ENCODE measurements around the gene ACAT2.

ACAT2 gene

DNA sequence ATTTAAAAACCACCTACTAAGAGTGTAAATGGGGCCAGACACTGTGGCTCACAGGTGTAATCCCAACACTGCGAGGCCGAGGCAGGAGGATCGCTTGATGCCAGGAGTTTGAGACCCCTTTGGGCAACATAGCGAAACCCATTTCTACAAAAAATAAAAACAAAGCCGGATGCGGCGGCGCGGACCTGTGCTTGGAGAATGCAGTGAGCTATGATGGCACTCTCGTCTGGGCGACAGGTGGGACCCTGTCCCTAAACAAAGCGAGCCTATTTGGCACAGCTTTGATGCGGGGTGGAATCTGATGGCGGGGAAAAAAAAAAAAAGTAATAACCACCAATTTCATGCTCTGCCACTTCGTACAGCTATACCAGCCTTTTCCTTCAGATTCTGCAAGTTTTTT, 26.4 kb downstream of the ACAT2 start:
- TF ChIP-seq, protein P1, sequence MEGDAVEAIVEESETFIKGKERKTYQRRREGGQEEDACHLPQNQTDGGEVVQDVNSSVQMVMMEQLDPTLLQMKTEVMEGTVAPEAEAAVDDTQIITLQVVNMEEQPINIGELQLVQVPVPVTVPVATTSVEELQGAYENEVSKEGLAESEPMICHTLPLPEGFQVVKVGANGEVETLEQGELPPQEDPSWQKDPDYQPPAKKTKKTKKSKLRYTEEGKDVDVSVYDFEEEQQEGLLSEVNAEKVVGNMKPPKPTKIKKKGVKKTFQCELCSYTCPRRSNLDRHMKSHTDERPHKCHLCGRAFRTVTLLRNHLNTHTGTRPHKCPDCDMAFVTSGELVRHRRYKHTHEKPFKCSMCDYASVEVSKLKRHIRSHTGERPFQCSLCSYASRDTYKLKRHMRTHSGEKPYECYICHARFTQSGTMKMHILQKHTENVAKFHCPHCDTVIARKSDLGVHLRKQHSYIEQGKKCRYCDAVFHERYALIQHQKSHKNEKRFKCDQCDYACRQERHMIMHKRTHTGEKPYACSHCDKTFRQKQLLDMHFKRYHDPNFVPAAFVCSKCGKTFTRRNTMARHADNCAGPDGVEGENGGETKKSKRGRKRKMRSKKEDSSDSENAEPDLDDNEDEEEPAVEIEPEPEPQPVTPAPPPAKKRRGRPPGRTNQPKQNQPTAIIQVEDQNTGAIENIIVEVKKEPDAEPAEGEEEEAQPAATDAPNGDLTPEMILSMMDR (IDR thresholded peaks at IDR 0.05; ENCODE audit: low read depth, low read length, poor library complexity, severe bottlenecking), result no peak
- no peak for TF ChIP-seq EZH2phosphoT487 (IDR thresholded peaks at IDR 0.05; ENCODE audit: borderline replicate concordance, low read length)
- Histone ChIP-seq H3K27ac (ENCODE audit: low read depth, low read length) (no peak overlapping the region), H3F3A (ENCODE audit: control insufficient read depth, insufficient read depth) (peaks cover 24% of the 10 kb centered on the region), H3K79me2 (ENCODE audit: control insufficient read depth, low read length) (peaks cover 96% of the 10 kb centered on the region), H3K4me2 (ENCODE audit: low read length) (peak overlapping the region; percentile 83), H3K9me3 (ENCODE audit: control insufficient read depth, insufficient read depth, low read length) (no peaks in the 10 kb centered on the region), H3K4me1 (ENCODE audit: control insufficient read depth, low read length) (peaks cover 49% of the 10 kb centered on the region), H3K36me3 (ENCODE audit: control insufficient read depth, low read length) (peaks cover 91% of the 10 kb centered on the region), H3K4me3 (ENCODE audit: low read length) (peak overlapping the region; percentile 97), H4K20me1 (ENCODE audit: control insufficient read depth, insufficient read depth, low read depth, low read length) (peaks cover 23% of the 10 kb centered on the region), H3K9me2 (replicated peaks; ENCODE audit: control insufficient read depth, low read length) (no peaks in the 10 kb centered on the region), H3K27me3 (ENCODE audit: control insufficient read depth, low read length) (no peaks in the 10 kb centered on the region)

DNA sequence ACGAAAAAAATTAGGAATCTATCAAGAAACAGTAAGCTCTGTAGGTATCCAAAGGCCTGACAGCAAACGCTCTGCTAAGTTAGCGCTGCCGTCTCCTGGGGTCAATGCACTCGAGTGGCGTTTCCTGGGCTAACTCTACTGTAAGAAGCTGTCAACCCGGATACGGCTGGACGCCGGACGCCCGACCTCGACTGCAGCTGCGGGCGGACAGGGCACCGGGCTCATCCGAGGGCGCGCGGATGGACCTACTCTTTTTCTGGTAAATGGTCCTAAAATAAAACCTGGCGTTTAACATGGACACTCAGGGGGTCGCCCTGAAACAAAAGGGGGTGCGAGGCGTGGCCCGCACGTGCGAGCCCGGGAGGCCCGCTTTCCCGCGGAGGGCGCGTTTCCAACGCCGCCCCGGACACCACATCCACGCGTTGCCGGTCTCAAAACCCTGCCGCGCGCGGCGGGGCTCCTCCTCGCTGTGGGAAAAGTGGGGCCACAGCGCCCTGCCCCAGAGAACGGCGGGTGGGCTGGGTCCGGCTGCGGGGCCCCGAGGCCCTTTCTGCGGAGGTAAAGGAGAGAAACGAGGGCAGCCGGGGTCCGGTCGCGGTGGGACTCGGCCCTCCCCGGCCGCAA, 27.0 kb downstream of the ACAT2 start:
- H3K9me2 ChIP-seq (replicated peaks; ENCODE audit: control insufficient read depth, low read length), result no peaks in the 10 kb centered on the region
- TF ChIP-seq EZH2phosphoT487 (IDR thresholded peaks at IDR 0.05; ENCODE audit: borderline replicate concordance, low read length), result no peak
- TF ChIP-seq, protein P1 (IDR thresholded peaks at IDR 0.05; ENCODE audit: low read depth, low read length, poor library complexity, severe bottlenecking), result no peak
- peaks cover 91% of the 10 kb centered on the region for H3K36me3 ChIP-seq (ENCODE audit: control insufficient read depth, low read length)
- H3F3A ChIP-seq (ENCODE audit: control insufficient read depth, insufficient read depth), result peaks cover 19% of the 10 kb centered on the region; the same call in 1 of the 2 replicates
- H3K4me3 ChIP-seq (ENCODE audit: low read length), result peak overlapping the region; percentile 97
- H3K27me3 ChIP-seq (ENCODE audit: control insufficient read depth, low read length), result no peaks in the 10 kb centered on the region
- peaks cover 23% of the 10 kb centered on the region for H4K20me1 ChIP-seq (ENCODE audit: control insufficient read depth, insufficient read depth, low read depth, low read length)
- peaks cover 52% of the 10 kb centered on the region for H3K4me1 ChIP-seq (ENCODE audit: control insufficient read depth, low read length)
- H3K9me3 ChIP-seq (ENCODE audit: control insufficient read depth, insufficient read depth, low read length), result no peaks in the 10 kb centered on the region
- H3K4me2 ChIP-seq (ENCODE audit: low read length), result peak overlapping the region; percentile 83
- peaks cover 96% of the 10 kb centered on the region for H3K79me2 ChIP-seq (ENCODE audit: control insufficient read depth, low read length)
- H3K27ac ChIP-seq (ENCODE audit: low read depth, low read length), result peak overlapping the region; percentile 59

DNA sequence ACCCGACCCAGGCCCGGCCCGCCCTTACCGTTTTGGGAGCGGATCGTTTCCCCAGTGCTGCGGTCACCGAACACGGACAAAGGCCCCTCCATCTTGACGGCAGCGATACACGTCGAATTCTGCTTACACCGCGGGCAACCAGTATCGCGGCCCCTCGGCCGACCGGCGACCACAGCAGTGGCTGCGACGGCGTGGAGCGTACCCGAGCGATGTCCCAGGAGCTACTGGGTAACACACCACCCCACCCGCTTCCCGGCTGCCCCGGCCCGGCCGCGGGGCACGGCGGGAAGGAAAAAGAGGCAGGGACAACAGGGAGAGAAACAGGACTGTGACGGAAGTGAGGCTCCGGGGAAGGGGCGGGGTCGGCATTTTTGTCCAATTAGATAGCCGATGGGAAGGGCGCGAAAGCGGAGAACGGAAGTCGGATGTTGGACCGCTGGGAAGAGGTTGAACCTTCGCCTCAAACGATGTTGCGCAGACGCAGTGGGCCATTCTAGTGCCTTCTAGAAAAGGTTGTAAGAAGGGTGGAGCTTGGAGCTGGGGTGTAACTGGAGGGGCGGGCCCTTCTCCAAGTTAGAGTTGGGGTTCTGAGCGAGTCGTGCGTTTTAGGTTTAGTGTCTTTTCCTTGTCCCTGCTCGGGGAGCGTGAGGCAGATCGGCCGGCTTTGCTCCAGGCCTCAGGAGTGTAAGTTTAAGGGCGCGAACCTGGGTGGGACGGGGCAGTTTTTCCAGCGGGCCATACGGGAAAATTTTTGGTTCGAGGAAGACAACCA, 27.7 kb downstream of the ACAT2 start, which contains the start of gene TCP1:
TCP1 (minus strand) TSS at position 226 of the 772 bp plus-strand sequence; CDS start at position 92, 134 bp downstream.
- Histone ChIP-seq H3K36me3 (ENCODE audit: control insufficient read depth, low read length) (peaks cover 91% of the 10 kb centered on the region), H3K4me2 (ENCODE audit: low read length) (peak within 1 kb of the TSS; percentile 92), H4K20me1 (ENCODE audit: control insufficient read depth, insufficient read depth, low read depth, low read length) (peaks cover 23% of the 10 kb centered on the region), H3K4me1 (ENCODE audit: control insufficient read depth, low read length) (peaks cover 58% of the 10 kb centered on the region), H3K4me3 (ENCODE audit: low read length) (peak within 1 kb of the TSS; percentile 97), H3K9me3 (ENCODE audit: control insufficient read depth, insufficient read depth, low read length) (no peaks in the 10 kb centered on the region), H3K27me3 (ENCODE audit: control insufficient read depth, low read length) (no peaks in the 10 kb centered on the region), H3K79me2 (ENCODE audit: control insufficient read depth, low read length) (peaks cover 96% of the 10 kb centered on the region), H3K9me2 (replicated peaks; ENCODE audit: control insufficient read depth, low read length) (no peaks in the 10 kb centered on the region), H3K27ac (ENCODE audit: low read depth, low read length) (peak within 1 kb of the TSS; percentile 84), H3F3A (ENCODE audit: control insufficient read depth, insufficient read depth) (peaks cover 16% of the 10 kb centered on the region; the same call in 1 of the 2 replicates)
- no peak for TF ChIP-seq EZH2phosphoT487 (IDR thresholded peaks at IDR 0.05; ENCODE audit: borderline replicate concordance, low read length)
- TF ChIP-seq, protein P1 (IDR thresholded peaks at IDR 0.05; ENCODE audit: low read depth, low read length, poor library complexity, severe bottlenecking), result no peak

Data from DOHH2 (cell line).